ENCODE results near the gene DLG1. TPM values are rescaled to one million over a fixed set of nuclear protein-coding genes. Genes with fewer than 3 reads are reported as not detected.

The DLG1 gene
- total RNA-seq, 1 experiment from 2014 or later, result 90.2 TPM

DNA sequence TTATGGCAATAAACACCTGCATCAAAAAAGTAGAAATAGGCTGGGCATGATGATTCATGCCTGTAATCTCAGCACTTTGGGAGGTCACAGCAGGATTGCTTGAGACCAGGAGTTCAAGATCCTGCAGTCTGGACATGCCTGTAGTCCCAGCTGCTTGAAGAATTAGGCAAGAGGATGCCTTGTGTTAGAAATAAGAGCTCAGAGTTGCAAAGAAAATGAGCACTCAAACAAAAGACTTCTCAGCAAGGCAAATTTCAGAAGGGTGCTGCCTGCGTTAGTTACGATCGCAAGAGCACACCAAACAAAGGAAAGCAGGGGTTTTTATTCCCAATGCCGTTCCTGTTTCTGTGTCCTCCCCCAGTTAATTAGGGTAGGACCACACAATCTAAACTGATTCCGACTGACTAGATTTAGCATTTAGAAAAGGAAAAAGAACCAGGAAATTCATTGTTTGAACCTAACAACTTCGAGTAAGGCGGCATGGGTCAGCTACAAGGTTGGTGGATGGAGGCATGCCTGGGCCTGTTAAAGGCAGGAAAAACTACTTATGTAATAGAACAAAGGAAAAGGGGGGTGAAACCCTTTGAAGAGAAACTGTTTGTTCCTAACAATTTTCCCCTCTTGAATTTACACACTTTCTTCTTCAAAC, 55.5 kb downstream of the DLG1 start:
- in situ Hi-C loops (cut with HindIII; ENCODE audit: low pct_unique_long_range_greater_than_20kb, low sequenced_read_pairs), result no loop called here
- intact Hi-C loops (cut with micrococcal nuclease; ENCODE audit: unreplicated experiment), result no loop called here
- Histone ChIP-seq H3K4me1 (ENCODE audit: control insufficient read depth, insufficient read depth, low read length) (no peaks in the 10 kb centered on the region), H3K4me3 (ENCODE audit: low read depth in 2 of 2, low read length in 2 of 2) (no peak overlapping the region), H3K27me3 (ENCODE audit: control insufficient read depth, insufficient read depth, low read length) (no peaks in the 10 kb centered on the region), H3K36me3 (ENCODE audit: control insufficient read depth, insufficient read depth, low read length) (no peaks in the 10 kb centered on the region), H3K27ac (ENCODE audit: low read length) (no peak overlapping the region), H3K9me3 (ENCODE audit: control insufficient read depth, insufficient read depth, low read depth, low read length) (peaks cover 49% of the 10 kb centered on the region; the same call in 1 of the 2 replicates)
- ChIA-PET CTCF (no interaction called here), POLR2A (interaction anchor here (0.6 kb wide), 1 partner anchor 241 kb away, joined by 6 read pairs; no protein-coding TSS in a partner anchor)
- BruUV-seq (replicated peaks), result no TSS peak
- TF ChIP-seq POLR2AphosphoS5 (IDR thresholded peaks at IDR 0.05; ENCODE audit: low read depth, low read length), result no peak
- TF ChIP-seq SIN3A (IDR thresholded peaks at IDR 0.05; ENCODE audit: borderline replicate concordance, insufficient read depth, low read depth, low read length), result no peak
- no peak for DNase-seq (ENCODE audit: low read depth, low spot score)
- no peak for ATAC-seq

GRCh38 chr3:197241173-197241572, 57.2 kb downstream of the DLG1 start:
- DNase-seq (ENCODE audit: low read depth, low spot score), result no peak
- in situ Hi-C loops (cut with HindIII; ENCODE audit: low pct_unique_long_range_greater_than_20kb, low sequenced_read_pairs), result no loop called here
- Histone ChIP-seq H3K36me3 (ENCODE audit: control insufficient read depth, insufficient read depth, low read length) (no peaks in the 10 kb centered on the region), H3K4me3 (ENCODE audit: low read depth in 2 of 2, low read length in 2 of 2) (no peak overlapping the region), H3K9me3 (ENCODE audit: control insufficient read depth, insufficient read depth, low read depth, low read length) (peaks cover 40% of the 10 kb centered on the region; the same call in 1 of the 2 replicates), H3K4me1 (ENCODE audit: control insufficient read depth, insufficient read depth, low read length) (no peaks in the 10 kb centered on the region), H3K27ac (ENCODE audit: low read length) (no peak overlapping the region), H3K27me3 (ENCODE audit: control insufficient read depth, insufficient read depth, low read length) (no peaks in the 10 kb centered on the region)
- no peak for ATAC-seq
- no peak for TF ChIP-seq TCF7L2 (IDR thresholded peaks at IDR 0.05; ENCODE audit: low read depth, low read length)
- TF ChIP-seq POLR2AphosphoS5 (IDR thresholded peaks at IDR 0.05; ENCODE audit: low read depth, low read length), result no peak
- no peak for TF ChIP-seq SIN3A (IDR thresholded peaks at IDR 0.05; ENCODE audit: borderline replicate concordance, insufficient read depth, low read depth, low read length)
- no peak for TF ChIP-seq REST (IDR thresholded peaks at IDR 0.05; ENCODE audit: insufficient read depth in 1 of 2, low read depth in 2 of 2, low read length in 1 of 2)
- TF ChIP-seq, protein P1, sequence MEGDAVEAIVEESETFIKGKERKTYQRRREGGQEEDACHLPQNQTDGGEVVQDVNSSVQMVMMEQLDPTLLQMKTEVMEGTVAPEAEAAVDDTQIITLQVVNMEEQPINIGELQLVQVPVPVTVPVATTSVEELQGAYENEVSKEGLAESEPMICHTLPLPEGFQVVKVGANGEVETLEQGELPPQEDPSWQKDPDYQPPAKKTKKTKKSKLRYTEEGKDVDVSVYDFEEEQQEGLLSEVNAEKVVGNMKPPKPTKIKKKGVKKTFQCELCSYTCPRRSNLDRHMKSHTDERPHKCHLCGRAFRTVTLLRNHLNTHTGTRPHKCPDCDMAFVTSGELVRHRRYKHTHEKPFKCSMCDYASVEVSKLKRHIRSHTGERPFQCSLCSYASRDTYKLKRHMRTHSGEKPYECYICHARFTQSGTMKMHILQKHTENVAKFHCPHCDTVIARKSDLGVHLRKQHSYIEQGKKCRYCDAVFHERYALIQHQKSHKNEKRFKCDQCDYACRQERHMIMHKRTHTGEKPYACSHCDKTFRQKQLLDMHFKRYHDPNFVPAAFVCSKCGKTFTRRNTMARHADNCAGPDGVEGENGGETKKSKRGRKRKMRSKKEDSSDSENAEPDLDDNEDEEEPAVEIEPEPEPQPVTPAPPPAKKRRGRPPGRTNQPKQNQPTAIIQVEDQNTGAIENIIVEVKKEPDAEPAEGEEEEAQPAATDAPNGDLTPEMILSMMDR (IDR thresholded peaks at IDR 0.05), result no peak
- no TSS peak for BruUV-seq (replicated peaks)
- POLR2A ChIA-PET, result no interaction called here
- intact Hi-C loops (cut with micrococcal nuclease; ENCODE audit: unreplicated experiment), result no loop called here
- CTCF ChIA-PET, result no interaction called here

GRCh38 chr3:197239857-197240256, 58.6 kb downstream of the DLG1 start:
- DNase-seq (ENCODE audit: low read depth, low spot score) (no peak), ATAC-seq (no peak)
- POLR2A ChIA-PET, result no interaction called here
- Histone ChIP-seq H3K36me3 (ENCODE audit: control insufficient read depth, insufficient read depth, low read length) (no peaks in the 10 kb centered on the region), H3K4me3 (ENCODE audit: low read depth in 2 of 2, low read length in 2 of 2) (no peak overlapping the region), H3K27me3 (ENCODE audit: control insufficient read depth, insufficient read depth, low read length) (no peaks in the 10 kb centered on the region), H3K9me3 (ENCODE audit: control insufficient read depth, insufficient read depth, low read depth, low read length) (peaks cover 38% of the 10 kb centered on the region; the same call in 1 of the 2 replicates), H3K27ac (ENCODE audit: low read length) (no peak overlapping the region), H3K4me1 (ENCODE audit: control insufficient read depth, insufficient read depth, low read length) (no peaks in the 10 kb centered on the region)
- TF ChIP-seq POLR2AphosphoS5 (IDR thresholded peaks at IDR 0.05; ENCODE audit: low read depth, low read length) (no peak), REST (IDR thresholded peaks at IDR 0.05; ENCODE audit: insufficient read depth in 1 of 2, low read depth in 2 of 2, low read length in 1 of 2) (no peak)
- CTCF ChIA-PET, result no interaction called here
- in situ Hi-C loops (cut with HindIII; ENCODE audit: low pct_unique_long_range_greater_than_20kb, low sequenced_read_pairs) (no loop called here), intact Hi-C loops (cut with micrococcal nuclease; ENCODE audit: unreplicated experiment) (no loop called here)
- no TSS peak for BruUV-seq (replicated peaks)
